ENCODE results near the gene ABCB6.

Gene ABCB6

GRCh38 chr2:219252570-219252899, 33.8 kb upstream of the ABCB6 start:
- Histone ChIP-seq H3K9me3 (ENCODE audit: control insufficient read depth in 2 of 2, low read length in 2 of 2) (no peaks in the 10 kb centered on the region), H3K27ac (ENCODE audit: low read length) (peak overlapping the region; percentile 90), H3K4me1 (ENCODE audit: control insufficient read depth, insufficient read depth, low read length) (peaks cover 56% of the 10 kb centered on the region)

GRCh38 chr2:219252084-219252483, 33.3 kb upstream of the ABCB6 start:
- H3K36me3 ChIP-seq (ENCODE audit: control insufficient read depth in 2 of 2, insufficient read depth in 2 of 2, low read length in 2 of 2): peaks cover 16 to 22% of the 10 kb centered on the region in 2 donors
- peak overlapping the region in 1 of 2 donors; percentile 86 for H3K9ac ChIP-seq (ENCODE audit: low read length in 2 of 2)
- H3K9me3 ChIP-seq (ENCODE audit: control insufficient read depth in 2 of 2, low read length in 2 of 2): no peaks in the 10 kb centered on the region
- H3K27ac ChIP-seq (ENCODE audit: low read length): peak overlapping the region; percentile 90
- H3K27me3 ChIP-seq (ENCODE audit: control insufficient read depth in 1 of 2, insufficient read depth in 2 of 2, low read length in 2 of 2): no peaks in the 10 kb centered on the region
- peaks cover 58% of the 10 kb centered on the region for H3K4me1 ChIP-seq (ENCODE audit: control insufficient read depth, insufficient read depth, low read length)
- peak overlapping the region in 1 of 2 donors; percentile 96 for H3K4me3 ChIP-seq (ENCODE audit: low read length in 2 of 2)

More at GRCh38 chr2:219252570-219252899, 33.8 kb upstream of the ABCB6 start:
- Histone ChIP-seq H3K36me3 (ENCODE audit: control insufficient read depth in 2 of 2, insufficient read depth in 2 of 2, low read length in 2 of 2) (peaks cover 14 to 17% of the 10 kb centered on the region in 2 donors), H3K9ac (ENCODE audit: low read length in 2 of 2) (peak overlapping the region; percentile 73 to 86), H3K27me3 (ENCODE audit: control insufficient read depth in 1 of 2, insufficient read depth in 2 of 2, low read length in 2 of 2) (no peaks in the 10 kb centered on the region), H3K4me3 (ENCODE audit: low read length in 2 of 2) (peak overlapping the region; percentile 90 to 96)

GRCh38 chr2:219251656-219252055, 32.9 kb upstream of the ABCB6 start:
- peaks cover 16 to 22% of the 10 kb centered on the region in 2 donors for H3K36me3 ChIP-seq (ENCODE audit: control insufficient read depth in 2 of 2, insufficient read depth in 2 of 2, low read length in 2 of 2)
- peak overlapping the region; percentile 90 for H3K27ac ChIP-seq (ENCODE audit: low read length)
- peak overlapping the region in 1 of 2 donors; percentile 86 for H3K9ac ChIP-seq (ENCODE audit: low read length in 2 of 2)
- H3K27me3 ChIP-seq (ENCODE audit: control insufficient read depth in 1 of 2, insufficient read depth in 2 of 2, low read length in 2 of 2): no peaks in the 10 kb centered on the region
- H3K4me3 ChIP-seq (ENCODE audit: low read length in 2 of 2): peak overlapping the region in 1 of 2 donors; percentile 29
- no peaks in the 10 kb centered on the region for H3K9me3 ChIP-seq (ENCODE audit: control insufficient read depth in 2 of 2, low read length in 2 of 2)
- peaks cover 60% of the 10 kb centered on the region for H3K4me1 ChIP-seq (ENCODE audit: control insufficient read depth, insufficient read depth, low read length)

GRCh38 chr2:219250049-219250781, 31.5 kb upstream of the ABCB6 start:
- Histone ChIP-seq H3K4me1 (ENCODE audit: control insufficient read depth, insufficient read depth, low read length) (peaks cover 71% of the 10 kb centered on the region), H3K9me3 (ENCODE audit: control insufficient read depth in 2 of 2, low read length in 2 of 2) (no peaks in the 10 kb centered on the region), H3K27me3 (ENCODE audit: control insufficient read depth in 1 of 2, insufficient read depth in 2 of 2, low read length in 2 of 2) (no peaks in the 10 kb centered on the region), H3K27ac (ENCODE audit: low read length) (peak overlapping the region; percentile 90), H3K4me3 (ENCODE audit: low read length in 2 of 2) (peak overlapping the region; percentile 28 to 54), H3K9ac (ENCODE audit: low read length in 2 of 2) (peak overlapping the region; percentile 7 to 64), H3K36me3 (ENCODE audit: control insufficient read depth in 2 of 2, insufficient read depth in 2 of 2, low read length in 2 of 2) (peaks cover 16 to 22% of the 10 kb centered on the region in 2 donors)

- Histone ChIP-seq H3K4me3 (ENCODE audit: low read length in 2 of 2) (peak overlapping the region; percentile 28 to 54), H3K27ac (ENCODE audit: low read length) (peak overlapping the region; percentile 90), H3K4me1 (ENCODE audit: control insufficient read depth, insufficient read depth, low read length) (peaks cover 73% of the 10 kb centered on the region), H3K36me3 (ENCODE audit: control insufficient read depth in 2 of 2, insufficient read depth in 2 of 2, low read length in 2 of 2) (peaks cover 16 to 22% of the 10 kb centered on the region in 2 donors), H3K9me3 (ENCODE audit: control insufficient read depth in 2 of 2, low read length in 2 of 2) (no peaks in the 10 kb centered on the region), H3K9ac (ENCODE audit: low read length in 2 of 2) (peak overlapping the region; percentile 7 to 64), H3K27me3 (ENCODE audit: control insufficient read depth in 1 of 2, insufficient read depth in 2 of 2, low read length in 2 of 2) (no peaks in the 10 kb centered on the region)
Measured at GRCh38 chr2:219249203-219249980, 30.6 kb upstream of the ABCB6 start.

GRCh38 chr2:219248845-219249202, 30.1 kb upstream of the ABCB6 start:
- H3K9me3 ChIP-seq (ENCODE audit: control insufficient read depth in 2 of 2, low read length in 2 of 2): no peaks in the 10 kb centered on the region
- H3K4me1 ChIP-seq (ENCODE audit: control insufficient read depth, insufficient read depth, low read length): peaks cover 67% of the 10 kb centered on the region
- H3K4me3 ChIP-seq (ENCODE audit: low read length in 2 of 2): peak overlapping the region in 1 of 2 donors; percentile 54
- H3K36me3 ChIP-seq (ENCODE audit: control insufficient read depth in 2 of 2, insufficient read depth in 2 of 2, low read length in 2 of 2): peaks cover 16 to 22% of the 10 kb centered on the region in 2 donors
- H3K9ac ChIP-seq (ENCODE audit: low read length in 2 of 2): peak overlapping the region; percentile 7 to 64
- peak overlapping the region; percentile 90 for H3K27ac ChIP-seq (ENCODE audit: low read length)
- H3K27me3 ChIP-seq (ENCODE audit: control insufficient read depth in 1 of 2, insufficient read depth in 2 of 2, low read length in 2 of 2): no peaks in the 10 kb centered on the region

- Histone ChIP-seq H3K4me3 (ENCODE audit: low read length in 2 of 2) (no peak overlapping the region), H3K27me3 (ENCODE audit: control insufficient read depth in 1 of 2, insufficient read depth in 2 of 2, low read length in 2 of 2) (no peaks in the 10 kb centered on the region), H3K9me3 (ENCODE audit: control insufficient read depth in 2 of 2, low read length in 2 of 2) (no peaks in the 10 kb centered on the region), H3K36me3 (ENCODE audit: control insufficient read depth in 2 of 2, insufficient read depth in 2 of 2, low read length in 2 of 2) (peaks cover 16 to 22% of the 10 kb centered on the region in 2 donors), H3K27ac (ENCODE audit: low read length) (peak overlapping the region; percentile 41), H3K9ac (ENCODE audit: low read length in 2 of 2) (no peak overlapping the region), H3K4me1 (ENCODE audit: control insufficient read depth, insufficient read depth, low read length) (peaks cover 61% of the 10 kb centered on the region)
Measured at GRCh38 chr2:219247678-219248642, 29.2 kb upstream of the ABCB6 start.

GRCh38 chr2:219246559-219246958, 27.8 kb upstream of the ABCB6 start:
- Histone ChIP-seq H3K27me3 (ENCODE audit: control insufficient read depth in 1 of 2, insufficient read depth in 2 of 2, low read length in 2 of 2) (no peaks in the 10 kb centered on the region), H3K9ac (ENCODE audit: low read length in 2 of 2) (peak overlapping the region in 1 of 2 donors; percentile 98), H3K4me1 (ENCODE audit: control insufficient read depth, insufficient read depth, low read length) (peaks cover 50% of the 10 kb centered on the region), H3K27ac (ENCODE audit: low read length) (no peak overlapping the region), H3K36me3 (ENCODE audit: control insufficient read depth in 2 of 2, insufficient read depth in 2 of 2, low read length in 2 of 2) (peaks cover 15 to 21% of the 10 kb centered on the region in 2 donors), H3K9me3 (ENCODE audit: control insufficient read depth in 2 of 2, low read length in 2 of 2) (no peaks in the 10 kb centered on the region), H3K4me3 (ENCODE audit: low read length in 2 of 2) (no peak overlapping the region)

GRCh38 chr2:219245899-219246230, 27.1 kb upstream of the ABCB6 start:
- Histone ChIP-seq H3K4me3 (ENCODE audit: low read length in 2 of 2) (peak overlapping the region; percentile 91 to 94), H3K9me3 (ENCODE audit: control insufficient read depth in 2 of 2, low read length in 2 of 2) (no peaks in the 10 kb centered on the region), H3K4me1 (ENCODE audit: control insufficient read depth, insufficient read depth, low read length) (peaks cover 46% of the 10 kb centered on the region), H3K9ac (ENCODE audit: low read length in 2 of 2) (peak overlapping the region; percentile 98), H3K27ac (ENCODE audit: low read length) (peak overlapping the region; percentile 97), H3K36me3 (ENCODE audit: control insufficient read depth in 2 of 2, insufficient read depth in 2 of 2, low read length in 2 of 2) (peaks cover 12 to 16% of the 10 kb centered on the region in 2 donors), H3K27me3 (ENCODE audit: control insufficient read depth in 1 of 2, insufficient read depth in 2 of 2, low read length in 2 of 2) (no peaks in the 10 kb centered on the region)
